ENCODE results near the gene ADRA2B. TPM values are rescaled to one million over a fixed set of nuclear protein-coding genes. Genes with fewer than 3 reads are reported as not detected.

The ADRA2B gene
- total and polyA plus RNA-seq, 8 donors, result 0.15 to 2.9 (median 0.44) TPM; not detected in 2

DNA sequence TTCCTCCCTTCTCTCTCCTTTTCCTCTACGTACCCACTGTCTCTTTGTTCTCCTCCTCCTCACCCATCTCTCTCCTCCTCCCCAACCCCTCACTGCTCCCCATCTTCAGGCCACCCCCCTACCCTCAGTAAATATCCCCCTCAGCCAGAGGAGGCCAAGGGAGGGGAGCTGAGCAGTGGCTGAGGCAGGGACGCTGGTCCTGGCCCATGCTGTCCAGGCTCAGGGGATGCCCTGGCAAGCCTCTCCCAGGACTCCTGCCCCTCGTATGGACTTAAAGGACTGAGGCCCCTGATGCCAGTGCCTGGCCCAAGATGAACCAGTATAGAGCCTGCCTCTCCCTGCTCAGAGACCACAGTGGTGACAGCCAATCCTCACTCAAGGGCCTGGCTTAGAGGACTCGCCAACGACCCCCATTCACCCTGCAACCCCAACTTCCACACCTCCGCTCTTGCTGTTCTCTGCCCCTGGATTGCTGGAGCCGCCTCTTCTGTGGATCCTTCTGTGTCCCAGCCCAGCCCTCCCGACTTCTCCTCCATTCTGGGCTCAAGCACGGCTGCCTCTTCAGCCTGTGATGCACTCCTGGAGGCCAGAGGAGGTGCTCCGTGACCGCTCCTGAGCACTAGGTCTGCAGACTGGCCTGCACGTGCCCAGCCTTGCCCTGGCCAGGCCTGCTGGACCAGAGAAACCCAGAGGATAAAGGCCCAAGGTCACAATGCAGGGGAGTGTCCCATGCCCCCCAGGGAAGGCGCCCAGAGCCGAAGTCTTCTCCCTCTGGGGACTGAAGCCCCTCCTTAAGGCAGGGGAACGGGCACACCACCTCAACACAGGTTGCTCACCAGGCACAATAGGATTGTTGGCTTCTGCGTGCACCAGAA, 38.4 kb upstream of the ADRA2B start:
- 86 to 90% (median 87%) methylated on average over 15 to 16 of the region's 16 CpGs for whole genome bisulfite sequencing, 5 donors
- Histone ChIP-seq H3K9me3 (peaks cover 0 to 1% (median 0%) of the 10 kb centered on the region in 4 donors), H3K27me3 (peaks cover 0 to 32% (median 0%) of the 10 kb centered on the region in 3 donors), H3K4me3 (no peak overlapping the region), H3K27ac (no peak overlapping the region), H3K36me3 (no peaks in the 10 kb centered on the region), H3K4me1 (no peaks in the 10 kb centered on the region)
- peak in 1 of 2 donors; percentile 1 for DNase-seq
- TF ChIP-seq EP300 (IDR thresholded peaks at IDR 0.05), result no peak
- intact Hi-C loops (cut with DNase I; ENCODE audit: low total_unique reads), result no loop called here

DNA sequence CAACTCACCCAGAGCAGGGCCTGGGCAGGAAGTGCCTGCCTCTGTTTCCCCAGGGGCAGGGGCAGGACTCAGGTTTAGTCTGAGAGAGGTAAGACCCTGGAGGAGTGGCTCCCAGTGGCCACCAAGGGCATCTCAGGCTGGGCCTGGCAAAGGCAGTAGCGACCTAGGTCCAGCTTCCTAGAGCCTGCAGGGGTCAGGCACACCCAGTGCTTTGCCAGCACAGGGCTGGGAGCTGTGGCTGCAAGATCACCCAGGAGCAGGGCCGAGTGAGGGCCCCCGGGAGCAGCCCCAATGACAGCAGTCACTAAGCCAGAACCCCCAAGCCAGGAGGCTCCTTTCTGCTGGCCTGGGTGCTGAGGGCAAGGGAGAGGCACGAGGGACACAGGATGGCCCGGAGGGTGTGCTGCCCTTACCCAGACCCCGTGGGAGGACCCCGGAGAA, 37.6 kb upstream of the ADRA2B start:
- Histone ChIP-seq H3K36me3 (no peaks in the 10 kb centered on the region), H3K4me3 (no peak overlapping the region), H3K9me3 (no peaks in the 10 kb centered on the region), H3K4me1 (peaks cover 0 to under 1% (median 0%) of the 10 kb centered on the region in 4 donors), H3K27ac (no peak overlapping the region), H3K27me3 (peaks cover 0 to 32% (median 0%) of the 10 kb centered on the region in 3 donors)
- intact Hi-C loops (cut with DNase I; ENCODE audit: low total_unique reads), result no loop called here
- TF ChIP-seq, protein P1, sequence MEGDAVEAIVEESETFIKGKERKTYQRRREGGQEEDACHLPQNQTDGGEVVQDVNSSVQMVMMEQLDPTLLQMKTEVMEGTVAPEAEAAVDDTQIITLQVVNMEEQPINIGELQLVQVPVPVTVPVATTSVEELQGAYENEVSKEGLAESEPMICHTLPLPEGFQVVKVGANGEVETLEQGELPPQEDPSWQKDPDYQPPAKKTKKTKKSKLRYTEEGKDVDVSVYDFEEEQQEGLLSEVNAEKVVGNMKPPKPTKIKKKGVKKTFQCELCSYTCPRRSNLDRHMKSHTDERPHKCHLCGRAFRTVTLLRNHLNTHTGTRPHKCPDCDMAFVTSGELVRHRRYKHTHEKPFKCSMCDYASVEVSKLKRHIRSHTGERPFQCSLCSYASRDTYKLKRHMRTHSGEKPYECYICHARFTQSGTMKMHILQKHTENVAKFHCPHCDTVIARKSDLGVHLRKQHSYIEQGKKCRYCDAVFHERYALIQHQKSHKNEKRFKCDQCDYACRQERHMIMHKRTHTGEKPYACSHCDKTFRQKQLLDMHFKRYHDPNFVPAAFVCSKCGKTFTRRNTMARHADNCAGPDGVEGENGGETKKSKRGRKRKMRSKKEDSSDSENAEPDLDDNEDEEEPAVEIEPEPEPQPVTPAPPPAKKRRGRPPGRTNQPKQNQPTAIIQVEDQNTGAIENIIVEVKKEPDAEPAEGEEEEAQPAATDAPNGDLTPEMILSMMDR (IDR thresholded peaks at IDR 0.05), result no peak
- TF ChIP-seq POLR2A (IDR thresholded peaks at IDR 0.05) (no peak), POLR2AphosphoS5 (IDR thresholded peaks at IDR 0.05) (no peak), EP300 (IDR thresholded peaks at IDR 0.05) (no peak)
- 63 to 79% (median 72%) methylated on average over 4 to 7 of the region's 7 CpGs for WGBS, 5 donors
- peak in 1 of 2 donors; percentile 11 for DNase-seq

DNA sequence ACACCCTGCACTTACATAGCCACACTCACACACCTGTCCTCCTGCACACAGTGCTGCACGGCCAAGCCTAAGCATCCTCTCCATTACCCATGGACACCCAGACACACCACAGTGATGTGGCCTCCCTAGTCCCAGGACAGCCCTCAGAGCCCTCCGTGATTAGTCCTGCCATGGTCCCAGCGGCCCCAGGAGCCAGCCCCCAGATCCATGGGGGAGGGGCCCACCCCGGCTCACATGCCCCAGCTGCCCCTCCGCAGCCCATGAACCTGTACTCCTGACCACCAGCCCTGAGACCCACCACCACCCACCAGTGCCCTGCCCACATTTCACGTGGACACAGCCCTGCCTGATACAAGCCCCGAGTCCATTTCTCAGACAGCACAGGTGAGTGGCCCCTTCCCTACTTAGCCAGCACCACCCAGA, 36.9 kb upstream of the ADRA2B start:
- no peak overlapping the region for H3K27ac ChIP-seq
- no peak overlapping the region for H3K4me3 ChIP-seq
- 84 to 92% (median 88%) methylated on average over 7 of the region's 7 CpGs for WGBS, 5 donors
- no peaks in the 10 kb centered on the region for H3K36me3 ChIP-seq
- peaks cover 0 to 7% (median 5%) of the 10 kb centered on the region in 4 donors for H3K4me1 ChIP-seq
- peaks cover 0 to 27% (median 0%) of the 10 kb centered on the region in 3 donors for H3K27me3 ChIP-seq
- H3K9me3 ChIP-seq, result no peaks in the 10 kb centered on the region
- peak in 1 of 2 donors; percentile 3 for DNase-seq
- no peak for TF ChIP-seq POLR2AphosphoS5 (IDR thresholded peaks at IDR 0.05)
- intact Hi-C loops (cut with DNase I; ENCODE audit: low total_unique reads), result no loop called here

DNA sequence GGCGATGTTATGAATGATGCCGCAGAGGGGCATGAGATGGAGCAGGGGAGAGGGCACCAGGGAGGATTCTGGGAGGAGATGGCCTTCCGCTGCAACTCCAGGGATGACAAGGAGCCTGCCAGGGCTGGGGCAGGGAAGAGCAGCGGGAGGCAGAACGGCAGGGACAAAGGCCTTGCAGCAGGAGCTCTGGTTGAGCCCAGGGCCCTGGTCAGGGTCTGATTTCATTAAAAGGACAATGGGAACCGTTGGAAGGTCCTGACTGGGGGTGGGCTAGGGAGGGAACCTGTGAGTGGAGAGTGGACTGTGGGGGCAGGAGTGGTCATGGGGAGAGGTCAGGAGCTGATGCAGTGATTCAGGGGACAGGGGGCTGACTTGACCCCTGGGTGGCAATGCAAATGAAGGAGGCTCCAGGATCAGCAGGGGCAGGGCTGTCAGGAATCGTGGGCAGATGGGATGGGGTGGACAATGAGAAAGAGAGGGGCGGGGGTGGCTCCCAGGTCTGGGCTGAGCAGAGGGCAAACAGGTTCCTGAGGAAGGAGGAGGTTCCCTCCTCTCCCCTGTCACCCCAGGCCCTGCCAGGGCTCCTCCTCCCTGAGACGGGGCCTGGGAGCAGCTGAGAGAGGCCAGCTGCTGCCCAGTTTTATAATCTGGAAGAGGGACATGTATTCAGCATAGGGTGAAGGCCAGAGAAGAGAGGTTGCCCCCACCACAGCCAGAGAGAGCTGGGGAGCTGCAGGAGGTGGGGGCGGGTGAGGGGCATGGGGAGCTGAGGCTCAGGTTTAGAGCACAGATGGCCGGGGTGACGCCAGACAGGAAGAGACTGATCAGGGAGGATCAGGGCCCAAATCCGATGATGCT, 36.2 kb upstream of the ADRA2B start:
- no peak overlapping the region for H3K27ac ChIP-seq
- H3K4me1 ChIP-seq, result peaks cover 0 to 15% (median 7%) of the 10 kb centered on the region in 4 donors
- no peaks in the 10 kb centered on the region for H3K9me3 ChIP-seq
- TF ChIP-seq POLR2AphosphoS5 (IDR thresholded peaks at IDR 0.05) (no peak), POLR2A (IDR thresholded peaks at IDR 0.05) (no peak), EP300 (IDR thresholded peaks at IDR 0.05) (no peak)
- TF ChIP-seq, protein P1 (IDR thresholded peaks at IDR 0.05), result no peak
- 68 to 80% (median 77%) methylated on average over 12 to 13 of the region's 13 CpGs for whole genome bisulfite sequencing, 5 donors
- DNase-seq, result peak in 1 of 2 donors; percentile 51
- no peaks in the 10 kb centered on the region for H3K36me3 ChIP-seq
- peaks cover 0 to 20% (median 0%) of the 10 kb centered on the region in 3 donors for H3K27me3 ChIP-seq
- H3K4me3 ChIP-seq, result no peak overlapping the region
- intact Hi-C loops (cut with DNase I; ENCODE audit: low total_unique reads), result no loop called here

All from stomach (tissue), 9 donors.